Activated CD8-positive, alpha-beta memory T cell treated with anti-CD3 and anti-CD28 coated beads, Interleukin-2, amount 50 U/mL, for 24 hours (primary cell): ENCODE measurements around the gene TMEM132C.
"Not testable (repeated sequence)": the region's sequence is repeated elsewhere in the genome, so short reads cannot be mapped to it uniquely, and the experiment has no call there.

ENCODE experiments used
- DNase-seq: peaks from one replicate; pipeline ENCODE4 v3.0.0-alpha.2; 2020; ENCODE audit errors: extremely low read depth

The TMEM132C gene

GRCh38 chr12:128267131-128267622 is at the start of gene TMEM132C:
TMEM132C (plus strand) TSS chr12:128267170; CDS start chr12:128267403, 233 bp downstream.
- DNase-seq = no peak

GRCh38 chr12:128224226-128224625 is 42.7 kb upstream of the TMEM132C start:
- no peak for DNase-seq

- DNase-seq = no peak
Measured at GRCh38 chr12:128228581-128228980, 38.4 kb upstream of the TMEM132C start.

GRCh38 chr12:128235635-128236417 is 31.1 kb upstream of the TMEM132C start:
- DNase-seq = no peak

- no peak for DNase-seq
Measured at GRCh38 chr12:128236525-128236924, 30.4 kb upstream of the TMEM132C start.

GRCh38 chr12:128240745-128241144 is 26.2 kb upstream of the TMEM132C start:
- DNase-seq = no peak

GRCh38 chr12:128245121-128245520 is 21.8 kb upstream of the TMEM132C start:
- no peak for DNase-seq

GRCh38 chr12:128245905-128246304 is 21.1 kb upstream of the TMEM132C start:
- DNase-seq = no peak

- DNase-seq = no peak
Measured at GRCh38 chr12:128250096-128250495, 16.9 kb upstream of the TMEM132C start.

- DNase-seq = not testable (repeated sequence)
Measured at GRCh38 chr12:128253829-128254228, 13.1 kb upstream of the TMEM132C start.

GRCh38 chr12:128258866-128259555 is 8.0 kb upstream of the TMEM132C start:
- no peak for DNase-seq

GRCh38 chr12:128259556-128260070 is 7.4 kb upstream of the TMEM132C start:
- DNase-seq = no peak

GRCh38 chr12:128261757-128262156 is 5.2 kb upstream of the TMEM132C start:
- no peak for DNase-seq

GRCh38 chr12:128265566-128265965 is 1.4 kb upstream of the TMEM132C start:
- no peak for DNase-seq

- DNase-seq = no peak
Measured at GRCh38 chr12:128266086-128266485, 884 bp upstream of the TMEM132C start.

GRCh38 chr12:128266541-128267130 is 334 bp upstream of the TMEM132C start:
- DNase-seq = no peak

GRCh38 chr12:128267651-128268378 is 845 bp downstream of the TMEM132C start:
- DNase-seq = no peak

GRCh38 chr12:128268379-128268995 is 1.5 kb downstream of the TMEM132C start:
- no peak for DNase-seq

- DNase-seq = no peak
Measured at GRCh38 chr12:128269181-128269591, 2.2 kb downstream of the TMEM132C start.

GRCh38 chr12:128276471-128276870 is 9.5 kb downstream of the TMEM132C start:
- no peak for DNase-seq

GRCh38 chr12:128286970-128287369 is 20.0 kb downstream of the TMEM132C start:
- no peak for DNase-seq
